ENCODE measurements around the gene TBATA. TPM values are rescaled to one million over a fixed set of nuclear protein-coding genes. Genes with fewer than 3 reads are reported as not detected.

TBATA gene
- total and polyA plus RNA-seq, 2 donors from 2014 or later: 1.9 TPM; not detected in 1

GRCh38 chr10:70805619-70806215 lies 20.5 kb upstream of the TBATA start:
- no peak for TF ChIP-seq CTCF (IDR thresholded peaks at IDR 0.05; ENCODE audit: borderline replicate concordance, extremely low read depth, insufficient read depth)
- FAIRE-seq (no peak), DNase-seq (no peak)
- H3K27ac ChIP-seq (ENCODE audit: low read depth in 2 of 2, low read length in 2 of 2): no peak overlapping the region
- H3K4me3 ChIP-seq (ENCODE audit: low read length in 3 of 3): no peak overlapping the region
- H3K9me3 ChIP-seq (ENCODE audit: control insufficient read depth in 2 of 3, insufficient read depth in 1 of 3, low read length in 3 of 3): no peaks in the 10 kb centered on the region
- no peaks in the 10 kb centered on the region for H3K27me3 ChIP-seq (ENCODE audit: control insufficient read depth, insufficient read depth, low read length)
- H3K36me3 ChIP-seq (ENCODE audit: control insufficient read depth in 2 of 3, insufficient read depth in 3 of 3, low read length in 3 of 3): no peaks in the 10 kb centered on the region
- peaks cover 0 to 8% (median 0%) of the 10 kb centered on the region in 3 donors for H3K4me1 ChIP-seq (ENCODE audit: control insufficient read depth in 2 of 3, insufficient read depth in 2 of 3, low read depth in 1 of 3, low read length in 3 of 3)
- intact Hi-C loops (cut with DNase I): no loop called here
- no peak overlapping the region for H3K9ac ChIP-seq (ENCODE audit: low read length in 3 of 3)

GRCh38 chr10:70804421-70804808 lies 19.2 kb upstream of the TBATA start:
- H3K36me3 ChIP-seq (ENCODE audit: control insufficient read depth in 2 of 3, insufficient read depth in 3 of 3, low read length in 3 of 3): no peaks in the 10 kb centered on the region
- H3K4me3 ChIP-seq (ENCODE audit: low read length in 3 of 3): no peak overlapping the region
- no peak for TF ChIP-seq CTCF (IDR thresholded peaks at IDR 0.05; ENCODE audit: borderline replicate concordance, extremely low read depth, insufficient read depth)
- no peak for FAIRE-seq
- no peak overlapping the region for H3K9ac ChIP-seq (ENCODE audit: low read length in 3 of 3)
- DNase-seq: no peak
- no peaks in the 10 kb centered on the region for H3K27me3 ChIP-seq (ENCODE audit: control insufficient read depth, insufficient read depth, low read length)
- no peaks in the 10 kb centered on the region for H3K9me3 ChIP-seq (ENCODE audit: control insufficient read depth in 2 of 3, insufficient read depth in 1 of 3, low read length in 3 of 3)
- peaks cover 0 to 8% (median 0%) of the 10 kb centered on the region in 3 donors for H3K4me1 ChIP-seq (ENCODE audit: control insufficient read depth in 2 of 3, insufficient read depth in 2 of 3, low read depth in 1 of 3, low read length in 3 of 3)
- intact Hi-C loops (cut with DNase I): no loop called here
- peak overlapping the region in 1 of 2 donors; percentile 2 for H3K27ac ChIP-seq (ENCODE audit: low read depth in 2 of 2, low read length in 2 of 2)

- no peak overlapping the region for H3K4me3 ChIP-seq (ENCODE audit: low read length in 3 of 3)
- DNase-seq (no peak), FAIRE-seq (no peak)
- TF ChIP-seq CTCF (IDR thresholded peaks at IDR 0.05; ENCODE audit: borderline replicate concordance, extremely low read depth, insufficient read depth): no peak
- H3K27ac ChIP-seq (ENCODE audit: low read depth in 2 of 2, low read length in 2 of 2): peak overlapping the region in 1 of 2 donors; percentile 23
- no peaks in the 10 kb centered on the region for H3K36me3 ChIP-seq (ENCODE audit: control insufficient read depth in 2 of 3, insufficient read depth in 3 of 3, low read length in 3 of 3)
- intact Hi-C loops (cut with DNase I): no loop called here
- no peaks in the 10 kb centered on the region for H3K27me3 ChIP-seq (ENCODE audit: control insufficient read depth, insufficient read depth, low read length)
- no peaks in the 10 kb centered on the region for H3K9me3 ChIP-seq (ENCODE audit: control insufficient read depth in 2 of 3, insufficient read depth in 1 of 3, low read length in 3 of 3)
- H3K4me1 ChIP-seq (ENCODE audit: control insufficient read depth in 2 of 3, insufficient read depth in 2 of 3, low read depth in 1 of 3, low read length in 3 of 3): peaks cover 0 to 8% (median 0%) of the 10 kb centered on the region in 3 donors
- no peak overlapping the region for H3K9ac ChIP-seq (ENCODE audit: low read length in 3 of 3)
Observed at GRCh38 chr10:70803775-70804420, 18.7 kb upstream of the TBATA start.

All from kidney (tissue), 14 donors.